Eye (tissue), 1 donor: ENCODE measurements around the gene GRM7.
A peak's percentile ranks its signal among the peaks of the same experiment; 100 is the strongest.

Experiments
- DNase-seq: peaks from one replicate; pipeline ENCODE4 v3.0.0-alpha.2; 2015

The GRM7 gene

DNA sequence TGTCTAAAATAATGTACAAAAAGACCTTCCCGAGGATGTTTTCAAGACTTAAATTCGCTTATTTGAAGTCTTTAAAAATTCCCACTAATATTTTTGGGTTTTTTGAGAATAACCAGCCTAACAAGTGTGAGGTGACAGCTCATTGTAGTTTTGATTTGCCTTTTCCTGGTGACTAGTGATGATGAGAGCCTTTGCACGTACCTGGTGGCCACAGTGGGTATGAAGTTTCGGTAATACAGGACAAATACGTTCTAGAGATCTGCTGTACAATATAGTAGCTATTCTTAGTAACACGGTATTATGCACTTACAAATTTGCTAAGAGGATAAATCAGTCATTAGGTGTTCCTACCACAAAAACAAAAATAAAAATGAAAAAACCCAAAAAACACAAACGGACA lies 124.9 kb downstream of the GRM7 start:
- DNase-seq = no peak

DNA sequence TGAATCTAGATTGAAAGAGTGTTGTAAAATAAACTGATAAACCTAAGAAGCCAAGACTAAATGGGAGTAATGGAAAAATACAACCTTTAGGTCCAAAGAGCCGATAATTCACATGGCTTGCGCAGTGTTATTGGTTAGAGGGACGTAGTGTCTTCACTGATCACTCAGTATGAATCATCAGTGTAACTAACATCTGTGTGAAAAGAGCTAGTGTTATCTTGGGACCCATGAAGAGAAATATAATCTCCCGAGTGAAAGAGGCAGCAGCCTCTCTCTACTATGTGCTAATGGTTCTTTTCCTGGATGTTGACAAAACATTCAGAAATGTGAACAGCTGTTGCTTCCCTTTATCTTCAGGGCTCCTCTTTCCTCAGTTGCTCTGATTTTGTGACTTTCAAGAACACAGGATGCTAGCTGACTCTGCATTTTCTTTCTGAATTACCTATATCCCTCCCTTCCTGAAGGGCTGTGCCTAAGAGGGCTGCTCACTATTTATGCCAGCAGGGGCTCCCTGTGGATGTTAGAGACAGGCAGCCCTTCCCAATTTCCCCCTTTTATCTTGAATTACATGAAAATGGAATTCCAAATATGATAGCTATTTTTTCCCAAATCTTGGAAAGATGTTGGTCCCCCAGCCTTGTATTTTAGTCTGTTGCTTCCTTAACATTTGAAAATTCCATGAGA lies 128.8 kb downstream of the GRM7 start:
- no peak for DNase-seq

- no peak for DNase-seq
Observed at GRCh38 chr3:6994081-6994668, 133.3 kb downstream of the GRM7 start.

GRCh38 chr3:7000501-7000900 lies 139.6 kb downstream of the GRM7 start:
- DNase-seq = no peak

DNA sequence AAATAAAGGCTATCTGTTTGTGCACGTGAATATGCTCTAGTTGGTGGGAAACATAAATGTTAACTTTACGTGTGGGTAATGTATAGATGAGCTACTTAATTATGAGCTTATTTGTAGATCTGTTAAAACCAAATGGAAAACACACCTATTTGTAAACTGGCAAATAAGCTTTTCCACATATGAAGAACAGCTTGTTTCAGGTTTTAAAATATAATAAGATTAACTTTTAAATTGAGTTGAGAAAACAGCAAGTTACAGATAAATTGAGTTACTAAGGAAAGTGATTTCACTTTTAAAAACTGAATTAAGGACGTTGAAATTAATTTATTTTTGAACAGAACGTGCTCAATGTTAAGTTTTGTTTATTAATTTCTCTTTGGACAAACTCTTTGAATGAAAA lies 140.5 kb downstream of the GRM7 start:
- no peak for DNase-seq

- DNase-seq = no peak
Observed at GRCh38 chr3:7015683-7016440, 154.9 kb downstream of the GRM7 start.

GRCh38 chr3:7025581-7026300 lies 164.8 kb downstream of the GRM7 start:
- no peak for DNase-seq

GRCh38 chr3:7029562-7029961 lies 168.6 kb downstream of the GRM7 start:
- no peak for DNase-seq

DNA sequence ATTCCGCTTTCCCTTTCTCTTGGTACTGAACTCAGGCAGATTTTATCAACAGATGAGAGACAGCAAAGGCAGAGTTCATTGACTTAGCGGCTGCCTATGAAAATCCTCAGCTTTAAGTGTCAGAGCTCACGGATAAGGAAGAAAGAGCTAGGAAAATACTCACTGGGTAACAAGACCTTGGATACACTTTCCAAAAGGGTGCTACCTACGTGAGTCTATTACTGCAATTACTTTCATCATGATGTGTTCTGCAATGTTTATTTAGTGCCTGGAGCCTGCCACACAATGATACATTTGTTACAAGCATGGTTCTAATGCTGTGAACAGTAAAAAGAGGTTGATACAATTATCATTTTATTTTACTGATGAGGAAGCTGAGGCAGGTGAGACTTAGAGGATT lies 177.5 kb downstream of the GRM7 start:
- no peak for DNase-seq

DNA sequence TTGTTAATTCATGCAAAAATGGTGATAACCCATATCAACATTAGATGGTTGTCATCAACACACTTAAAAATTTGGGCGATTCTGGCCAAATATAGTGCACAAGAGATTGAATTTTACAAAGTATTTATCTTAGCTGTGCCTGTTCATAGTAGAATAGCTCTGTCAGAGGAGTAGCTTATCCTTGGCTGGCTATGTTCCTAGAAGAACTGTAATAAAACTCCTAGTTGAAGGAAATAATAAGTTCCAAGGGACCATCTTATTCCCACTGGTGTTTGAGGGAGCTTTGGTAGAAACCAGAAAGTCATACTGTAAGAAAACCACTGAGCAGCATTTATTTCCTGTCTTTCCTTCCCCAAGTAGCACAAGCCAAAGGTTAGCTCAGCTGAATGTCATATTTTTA lies 201.8 kb downstream of the GRM7 start:
- DNase-seq = peak; percentile 5

GRCh38 chr3:7070461-7070860 lies 209.5 kb downstream of the GRM7 start:
- no peak for DNase-seq

DNA sequence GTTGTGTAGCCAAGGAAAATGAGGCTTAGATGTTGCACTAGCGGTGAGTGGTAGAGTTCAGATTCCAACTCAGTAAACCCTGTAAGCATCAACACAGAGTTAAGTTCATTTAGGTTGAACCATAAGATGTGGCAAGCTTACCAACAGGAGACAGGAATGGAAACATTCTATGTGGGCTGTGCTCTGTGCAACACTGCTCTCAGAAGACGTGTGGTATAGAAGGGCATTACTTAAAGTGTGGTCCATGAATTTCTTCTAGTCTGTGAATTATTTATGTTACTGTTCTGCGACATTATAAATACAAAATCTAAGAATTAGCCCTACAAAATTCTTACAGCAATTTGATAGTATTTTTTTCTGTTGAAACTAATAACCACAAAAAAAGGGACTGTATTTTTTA lies 213.3 kb downstream of the GRM7 start:
- no peak for DNase-seq

DNA sequence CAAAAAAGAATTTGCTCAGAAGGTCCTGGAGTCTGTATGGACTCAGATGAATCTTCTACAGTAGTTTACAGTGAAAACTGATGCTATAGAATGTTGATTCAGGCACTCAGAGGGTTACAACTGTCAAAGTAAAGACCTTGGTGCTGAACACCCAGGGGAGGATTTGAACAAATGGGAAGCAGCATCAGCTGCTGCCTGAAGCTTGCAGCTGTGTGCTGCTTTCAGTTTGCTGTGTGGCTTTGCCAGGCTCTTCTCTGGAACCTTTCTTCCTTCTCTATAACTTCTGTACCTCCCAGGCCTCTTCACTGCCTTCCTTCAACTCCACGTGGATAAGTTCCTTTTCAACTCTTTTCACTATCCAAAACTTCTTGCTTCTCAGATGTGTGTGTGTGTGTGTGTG lies 214.2 kb downstream of the GRM7 start:
- peak; percentile 28 for DNase-seq

- no peak for DNase-seq
Observed at GRCh38 chr3:7075901-7076300, 215.0 kb downstream of the GRM7 start.

DNA sequence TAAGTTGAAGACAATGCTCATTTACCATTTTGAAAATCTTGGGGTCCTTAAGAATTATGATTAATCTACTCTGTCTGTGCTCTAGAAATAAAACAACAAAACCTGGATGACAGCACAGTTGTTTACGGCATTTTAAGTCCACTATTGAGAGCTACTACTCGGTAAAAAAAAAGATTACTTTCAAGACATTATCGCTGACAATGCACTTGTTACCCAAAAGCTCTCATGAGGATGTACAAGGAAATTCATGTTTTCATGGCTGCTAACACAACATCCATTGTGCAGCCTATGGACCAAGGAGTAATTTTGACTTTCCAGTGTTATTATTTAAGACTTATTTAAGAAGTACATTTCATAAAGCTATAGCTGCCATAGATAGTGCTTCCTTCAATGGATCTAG lies 221.3 kb downstream of the GRM7 start:
- no peak for DNase-seq

GRCh38 chr3:7086417-7086816 lies 225.5 kb downstream of the GRM7 start:
- DNase-seq = no peak

DNA sequence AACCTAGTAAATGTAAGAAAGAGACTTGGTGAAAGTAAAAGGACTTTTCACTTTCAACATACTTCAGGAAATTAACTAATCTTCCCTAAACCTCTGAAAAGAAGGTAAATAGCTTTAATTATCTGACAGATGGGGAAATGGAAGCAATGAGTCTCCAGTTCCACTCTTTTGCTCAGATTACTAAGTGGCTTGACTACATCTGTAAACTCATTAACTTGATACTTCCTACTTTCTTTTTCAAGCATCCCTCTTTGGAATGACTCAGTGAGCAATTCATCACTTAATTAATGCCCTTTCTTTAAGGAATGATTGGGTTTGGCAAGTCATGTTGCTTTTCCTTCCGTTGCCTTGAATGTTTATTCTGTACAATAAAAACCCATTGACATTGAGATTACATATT lies 234.2 kb downstream of the GRM7 start:
- DNase-seq = peak; percentile 38

GRCh38 chr3:7100136-7100535 lies 239.2 kb downstream of the GRM7 start:
- DNase-seq = no peak

- DNase-seq = no peak
Observed at GRCh38 chr3:7106635-7107034, 245.7 kb downstream of the GRM7 start.

GRCh38 chr3:7112523-7113056 lies 251.7 kb downstream of the GRM7 start:
- no peak for DNase-seq

- DNase-seq = peak; percentile 21
Observed at GRCh38 chr3:7144697-7145308, 283.9 kb downstream of the GRM7 start.

DNA sequence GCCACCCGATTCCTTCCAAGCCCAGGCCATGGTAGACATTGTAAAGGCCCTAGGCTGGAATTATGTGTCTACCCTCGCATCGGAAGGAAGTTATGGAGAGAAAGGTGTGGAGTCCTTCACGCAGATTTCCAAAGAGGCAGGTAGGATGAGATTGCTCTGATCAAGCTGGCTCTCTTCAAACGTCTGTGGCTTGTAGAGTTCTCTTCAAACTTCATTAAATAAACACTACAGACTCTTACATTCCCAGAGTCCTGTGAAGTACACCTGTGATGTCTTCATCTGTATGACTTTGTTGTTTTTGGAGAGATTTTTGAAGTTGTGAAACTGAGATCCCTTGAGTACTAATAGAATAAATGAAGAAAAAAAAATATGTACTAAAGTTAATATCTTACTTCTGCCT lies 285.6 kb downstream of the GRM7 start:
- no peak for DNase-seq

- no peak for DNase-seq
Observed at GRCh38 chr3:7158516-7158915, 297.6 kb downstream of the GRM7 start.
